Panc1 (cell line): ENCODE measurements around the gene MPPED1.

Experiments
- POLR2AphosphoS5 ChIP-seq: IDR thresholded peaks from 2 replicates; pipeline ENCODE4 v1.6.1; 2012; ENCODE audit warnings: mild to moderate bottlenecking, low read depth, low read length, moderate library complexity
- SIN3A ChIP-seq: IDR thresholded peaks from 2 replicates; pipeline ENCODE4 v1.6.1; 2012; ENCODE audit warnings: low read depth, mild to moderate bottlenecking, low read length, moderate library complexity, borderline replicate concordance; ENCODE audit not compliant: insufficient read depth
- TCF7L2 ChIP-seq: IDR thresholded peaks from 2 replicates; pipeline ENCODE4 v1.6.1; 2011; ENCODE audit warnings: mild to moderate bottlenecking, low read depth, low read length, inconsistent platforms
- TF ChIP-seq, protein P1 (sequence below): fragments of 450-650 bp; IDR thresholded peaks from 2 replicates; pipeline ENCODE4 v1.5.1; 2017; ENCODE audit warnings: mild to moderate bottlenecking

DNA sequence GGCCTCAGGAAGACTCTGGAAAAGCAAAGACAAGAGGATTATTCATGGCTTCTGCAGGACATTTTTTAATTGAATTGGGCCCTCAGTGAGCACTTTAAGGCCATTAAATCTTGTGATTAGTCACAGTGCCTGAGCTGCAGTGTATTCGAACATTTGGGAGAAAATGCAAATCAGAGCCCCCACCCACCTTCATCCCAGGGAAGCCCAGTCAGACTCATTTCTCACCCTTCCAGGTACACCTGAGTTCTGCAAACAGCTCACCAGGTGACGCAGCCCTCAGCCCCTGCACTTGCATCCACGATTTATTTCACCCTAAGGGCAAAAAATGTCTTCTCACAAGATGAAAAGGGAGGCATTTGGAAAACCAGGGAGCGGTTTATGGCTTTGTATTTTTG lies 128.7 kb downstream of the MPPED1 start:
- TF ChIP-seq, protein P1, sequence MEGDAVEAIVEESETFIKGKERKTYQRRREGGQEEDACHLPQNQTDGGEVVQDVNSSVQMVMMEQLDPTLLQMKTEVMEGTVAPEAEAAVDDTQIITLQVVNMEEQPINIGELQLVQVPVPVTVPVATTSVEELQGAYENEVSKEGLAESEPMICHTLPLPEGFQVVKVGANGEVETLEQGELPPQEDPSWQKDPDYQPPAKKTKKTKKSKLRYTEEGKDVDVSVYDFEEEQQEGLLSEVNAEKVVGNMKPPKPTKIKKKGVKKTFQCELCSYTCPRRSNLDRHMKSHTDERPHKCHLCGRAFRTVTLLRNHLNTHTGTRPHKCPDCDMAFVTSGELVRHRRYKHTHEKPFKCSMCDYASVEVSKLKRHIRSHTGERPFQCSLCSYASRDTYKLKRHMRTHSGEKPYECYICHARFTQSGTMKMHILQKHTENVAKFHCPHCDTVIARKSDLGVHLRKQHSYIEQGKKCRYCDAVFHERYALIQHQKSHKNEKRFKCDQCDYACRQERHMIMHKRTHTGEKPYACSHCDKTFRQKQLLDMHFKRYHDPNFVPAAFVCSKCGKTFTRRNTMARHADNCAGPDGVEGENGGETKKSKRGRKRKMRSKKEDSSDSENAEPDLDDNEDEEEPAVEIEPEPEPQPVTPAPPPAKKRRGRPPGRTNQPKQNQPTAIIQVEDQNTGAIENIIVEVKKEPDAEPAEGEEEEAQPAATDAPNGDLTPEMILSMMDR = no peak
- TF ChIP-seq TCF7L2 (no peak), SIN3A (no peak), POLR2AphosphoS5 (no peak)
